Dedifferentiated amniotic fluid mesenchymal stem cell (primary cell): Measurements from ENCODE around the gene DIRAS3.
A peak's percentile ranks its signal among the peaks of the same experiment; 100 is the strongest.
"Not testable (repeated sequence)": the region's sequence is repeated elsewhere in the genome, so short reads cannot be mapped to it uniquely, and the experiment has no call there.

Experiments
- DNase-seq: peaks from one replicate; pipeline ENCODE4 v3.0.0-alpha.2; 2016; ENCODE audit errors: extremely low spot score

DIRAS3 gene

DNA sequence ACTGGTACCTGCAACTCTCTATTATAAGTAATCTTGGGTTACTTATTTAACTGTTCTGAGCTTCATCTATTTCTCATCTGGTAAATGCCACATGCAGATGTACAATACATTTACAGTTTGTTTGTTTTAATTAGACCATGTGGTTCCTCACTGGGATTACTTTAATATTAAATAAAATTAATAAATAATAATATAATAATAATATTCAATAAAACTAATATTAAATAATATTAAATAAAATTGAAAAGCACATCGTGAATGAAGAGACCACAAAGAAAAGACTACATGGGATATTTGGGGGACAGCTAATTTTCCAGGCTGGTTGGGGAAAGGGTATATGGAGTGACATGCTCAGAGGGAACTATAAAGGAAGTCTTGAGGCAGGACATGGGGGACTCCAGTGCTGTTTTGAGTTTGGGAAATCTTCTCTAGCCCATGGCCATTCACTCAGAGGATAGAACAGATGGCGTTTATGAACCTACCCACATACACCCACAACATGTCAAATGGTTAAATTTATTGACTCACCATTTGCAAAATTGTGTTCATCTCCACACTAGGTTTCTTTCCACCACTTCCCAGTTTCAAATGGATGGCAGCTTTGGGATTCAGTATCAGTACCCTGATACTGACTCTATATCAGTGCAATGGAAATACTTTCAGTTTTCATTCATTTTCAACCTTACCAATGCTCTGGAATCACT is 25.6 kb downstream of the DIRAS3 start:
- DNase-seq = no peak

DNA sequence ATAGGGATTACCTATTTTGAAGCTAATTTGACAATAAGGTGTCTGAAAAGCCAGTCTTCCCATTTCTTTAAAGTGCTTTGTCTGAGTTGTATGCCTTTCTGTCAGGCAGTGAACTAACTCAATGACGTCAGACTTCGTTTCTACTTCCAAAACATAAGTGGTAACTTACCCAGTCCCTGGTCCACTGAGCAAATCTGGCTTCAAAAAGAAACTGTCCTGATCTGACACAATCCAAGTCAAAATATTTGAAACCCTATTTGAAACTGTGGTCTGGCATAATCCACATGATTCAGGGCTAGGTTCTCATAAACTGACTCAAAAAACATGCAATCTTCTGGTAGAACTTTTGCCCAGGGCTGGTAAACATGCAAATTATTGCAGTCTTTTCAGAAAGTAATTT is 34.0 kb downstream of the DIRAS3 start:
- DNase-seq = peak; percentile 88

DNA sequence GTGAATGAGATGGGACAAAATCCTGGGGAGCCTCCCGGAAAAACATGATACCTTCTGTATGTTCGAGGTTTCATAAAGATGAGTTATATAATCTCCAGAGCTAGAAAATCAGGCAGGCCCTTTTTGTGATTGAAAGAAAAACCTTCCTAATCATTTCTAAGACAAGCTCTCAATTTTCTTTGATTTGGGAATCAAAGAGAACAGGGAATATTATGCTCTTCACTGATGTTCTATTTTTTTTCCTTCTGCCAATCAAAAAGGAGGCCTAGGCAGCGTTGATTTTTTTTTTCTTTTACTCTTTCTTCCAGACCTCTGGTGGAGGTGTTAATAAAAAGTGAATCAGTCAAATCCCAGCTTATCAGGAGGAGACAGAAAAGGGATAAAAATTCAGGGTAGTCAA is 34.5 kb downstream of the DIRAS3 start:
- DNase-seq = no peak

DNA sequence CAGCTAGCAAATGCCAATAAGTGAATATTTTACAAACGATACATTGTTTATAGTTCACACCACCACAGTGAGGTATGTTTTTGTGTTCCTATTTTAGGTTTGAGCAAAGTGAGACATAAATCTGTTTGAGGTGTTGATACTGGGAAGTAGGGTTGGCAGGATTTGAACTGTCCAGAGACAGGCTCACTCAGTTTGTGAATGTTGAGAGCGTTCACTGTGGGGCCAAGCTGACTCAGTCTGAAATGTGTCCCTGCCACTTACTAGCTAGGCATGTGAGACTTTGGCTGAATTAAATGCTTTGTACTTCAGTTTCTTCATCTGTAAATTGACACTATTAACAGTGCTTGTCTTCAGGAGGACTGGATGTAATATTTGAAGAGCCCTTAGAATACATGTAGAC is 35.1 kb downstream of the DIRAS3 start:
- DNase-seq = no peak

DNA sequence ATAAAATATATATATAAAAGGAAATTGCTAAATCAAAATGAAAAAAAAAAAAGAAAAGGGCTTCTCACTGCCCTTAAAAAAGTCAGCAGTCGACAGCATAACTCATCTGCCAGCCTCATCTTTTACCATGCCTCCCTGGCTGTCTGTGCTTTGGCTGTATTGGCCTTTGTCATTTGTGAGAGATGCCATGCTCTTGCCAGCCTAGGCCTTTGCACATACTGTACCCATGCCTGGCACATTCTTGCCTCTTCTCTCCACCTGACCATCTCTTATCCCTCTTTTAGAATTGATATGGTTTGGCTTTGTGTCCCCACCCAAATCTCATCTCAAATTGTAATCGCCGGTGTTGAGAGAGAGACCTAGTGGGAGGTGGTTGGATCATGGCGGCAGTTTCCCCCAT is 37.1 kb downstream of the DIRAS3 start:
- DNase-seq = no peak

DNA sequence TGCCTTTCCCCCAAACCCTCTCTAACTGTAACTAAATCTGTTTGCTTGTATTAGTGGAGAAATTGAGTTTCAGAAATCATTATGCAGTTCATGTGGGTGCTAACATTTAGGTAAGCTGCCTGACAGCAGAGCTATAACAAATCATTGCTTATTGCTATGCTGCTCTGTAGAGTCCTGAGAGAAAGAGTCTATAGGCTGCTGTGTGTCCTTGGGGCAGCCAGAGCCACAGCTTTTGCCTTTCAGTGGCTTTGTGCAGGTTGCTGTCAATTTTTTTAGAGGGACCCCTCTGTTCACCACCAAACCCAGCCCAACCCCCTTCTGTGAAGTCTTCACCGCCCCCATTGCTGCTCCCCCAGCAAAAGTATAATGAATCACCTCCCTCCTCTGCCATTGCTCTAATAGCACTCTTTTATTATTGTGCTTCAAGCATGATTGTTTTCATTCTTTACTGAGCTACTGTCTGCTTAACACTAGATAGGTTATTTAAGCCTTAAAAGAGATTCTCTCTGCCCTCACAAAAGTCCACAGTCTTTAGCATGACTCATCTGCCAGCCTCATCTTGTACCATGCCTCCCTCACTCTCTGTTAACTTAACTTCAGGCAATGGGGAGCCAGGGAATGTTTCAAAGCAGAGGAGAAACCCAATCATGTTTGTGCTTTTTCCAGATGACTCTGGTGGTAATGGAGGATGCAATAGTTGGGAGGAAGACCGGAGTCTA is 38.6 kb downstream of the DIRAS3 start:
- no peak for DNase-seq

DNA sequence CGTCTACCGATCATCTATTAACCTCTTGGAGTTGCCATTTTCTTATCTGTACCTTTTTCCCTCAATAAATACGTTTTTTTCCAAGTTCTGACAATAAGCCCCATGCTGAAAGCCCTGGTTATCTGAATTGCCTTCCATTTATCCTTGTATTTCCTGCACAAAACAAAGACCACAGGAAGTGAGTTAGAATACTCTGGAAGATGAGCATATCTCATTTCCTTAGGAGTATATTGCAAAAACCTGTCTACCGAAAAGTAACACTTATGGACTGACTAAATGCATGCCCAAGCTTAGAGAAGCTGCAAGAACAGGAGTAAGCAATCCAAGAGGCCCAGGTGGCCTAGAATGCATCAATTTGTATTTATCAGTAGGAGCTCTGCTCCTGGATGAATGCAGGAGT is 39.9 kb downstream of the DIRAS3 start:
- DNase-seq = no peak

DNA sequence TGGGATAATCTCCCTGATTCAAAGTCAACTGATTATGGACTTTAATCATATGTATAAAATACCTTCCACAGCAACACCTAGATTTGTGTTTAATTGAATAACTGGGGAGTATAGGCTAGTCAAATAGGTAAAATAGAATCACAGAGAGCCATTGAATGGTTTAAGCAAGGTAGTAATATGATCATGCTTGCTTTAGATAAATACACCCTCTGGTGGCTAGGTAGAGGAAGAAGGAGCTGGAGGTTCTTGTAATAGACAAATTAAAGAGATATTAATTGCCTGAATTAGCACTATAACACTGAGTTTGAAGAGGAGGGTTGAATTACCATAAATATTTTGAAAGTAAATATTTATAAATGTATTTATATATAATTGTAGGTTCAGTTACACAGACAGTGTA is 40.3 kb downstream of the DIRAS3 start:
- no peak for DNase-seq

DNA sequence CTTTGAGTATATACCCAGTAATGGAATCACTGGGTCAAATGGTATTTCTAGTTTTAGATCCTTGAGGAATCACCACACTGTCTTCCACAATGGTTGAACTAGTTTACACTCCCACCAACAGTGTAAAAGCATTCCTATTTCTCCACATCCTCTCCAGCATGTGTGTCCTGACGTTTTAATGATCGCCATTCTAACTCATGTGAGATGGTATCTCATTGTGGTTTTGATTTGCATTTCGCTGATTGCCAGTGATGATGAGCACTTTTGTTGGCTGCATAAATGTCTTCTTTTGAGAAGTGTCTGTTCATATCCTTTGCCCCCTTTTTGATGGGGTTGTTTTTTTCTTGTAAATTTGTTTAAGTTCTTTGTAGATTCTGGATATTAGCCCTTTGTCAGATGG is 46.8 kb downstream of the DIRAS3 start:
- not testable (repeated sequence) for DNase-seq

DNA sequence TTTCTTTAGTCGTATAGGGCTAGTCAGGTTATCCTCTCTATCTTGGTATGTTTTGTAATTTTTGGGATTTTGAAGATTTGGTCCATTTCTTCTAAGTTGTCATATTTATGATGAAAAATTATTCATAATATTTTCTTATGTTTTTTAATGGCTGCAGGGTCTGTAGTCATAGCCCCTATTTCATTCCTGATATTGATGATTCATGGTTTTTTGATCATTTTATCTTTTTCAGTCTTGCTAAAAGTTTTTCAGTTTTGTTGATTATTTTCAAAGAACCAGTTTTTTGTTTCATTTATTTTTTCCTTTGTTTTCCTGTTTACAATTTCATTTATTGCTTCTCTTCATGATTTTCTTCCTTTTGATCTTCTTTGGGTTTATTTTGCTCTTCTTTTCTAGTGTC is 50.2 kb downstream of the DIRAS3 start:
- no peak for DNase-seq

DNA sequence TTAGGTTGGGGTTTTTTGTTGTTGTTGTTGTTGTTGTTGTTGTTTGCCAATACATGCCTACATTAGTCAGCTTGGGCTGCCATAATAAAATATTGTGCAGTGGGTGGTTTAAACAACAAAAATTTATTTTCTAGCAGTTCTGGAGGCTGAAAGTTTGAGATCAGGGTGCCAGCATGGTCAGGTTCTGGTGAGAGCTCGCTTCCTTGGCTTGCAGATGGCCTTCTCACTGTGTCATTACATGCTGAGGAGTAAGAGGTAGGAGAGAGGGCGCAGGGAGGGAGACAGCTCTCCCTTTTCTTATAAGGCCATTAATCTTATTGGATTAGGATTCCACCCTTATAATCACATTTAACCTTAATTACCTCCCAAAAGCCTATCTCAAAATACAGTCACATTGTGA is 52.7 kb downstream of the DIRAS3 start:
- DNase-seq = no peak
